ENCODE results near the gene SPIN1. TPM values are rescaled to one million over a fixed set of nuclear protein-coding genes. Genes with fewer than 3 reads are reported as not detected.
"Not testable (repeated sequence)": the region's sequence is repeated elsewhere in the genome, so short reads cannot be mapped to it uniquely, and the experiment has no call there.

SPIN1 gene
- polyA plus RNA-seq (2013, experiment 1 of 2; ENCODE audit: insufficient read length): 62.5 TPM
- polyA plus RNA-seq (2013, experiment 2 of 2; ENCODE audit: insufficient read length): 66.7 TPM

DNA sequence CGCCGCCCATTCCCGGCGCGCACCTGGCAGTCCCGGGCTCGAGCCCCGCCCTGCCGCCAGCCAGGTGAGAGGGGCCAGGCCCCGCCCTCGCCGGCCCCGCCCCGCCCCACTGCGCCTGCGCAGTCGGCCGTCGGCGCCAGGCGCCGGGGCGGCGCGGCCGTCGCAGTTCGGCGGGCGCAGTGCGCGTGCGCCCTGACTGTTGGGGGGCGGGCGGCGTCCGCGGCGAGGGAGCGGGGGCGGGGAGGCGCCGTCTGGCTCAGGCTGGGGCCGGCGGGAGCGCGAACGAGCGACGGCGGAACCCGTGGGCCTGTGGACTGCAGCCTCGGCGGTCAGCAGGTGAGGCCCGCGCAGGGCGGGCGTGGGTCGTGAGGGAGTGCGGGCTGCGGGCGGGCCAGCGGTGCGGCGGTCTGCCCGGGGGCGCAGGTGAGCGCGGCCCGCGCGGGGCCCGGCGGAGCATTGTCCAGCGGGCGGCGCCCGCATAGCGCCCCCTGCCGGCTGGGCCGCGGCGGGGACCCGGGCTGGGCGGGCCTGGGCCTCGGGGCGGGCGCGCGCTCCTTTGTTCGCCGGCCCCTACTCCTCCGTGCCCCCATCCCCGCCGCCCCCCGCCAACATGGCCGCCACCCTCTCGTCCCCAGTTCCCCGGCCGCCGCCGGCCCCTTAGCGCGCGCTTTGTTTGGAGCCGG is at the start of gene SPIN1:
Gene SPIN1 (plus strand): TSS at position 242 of the 683 bp plus-strand sequence. CDS start 38,096 bp downstream, outside the sequence.
- peak; percentile 84 for DNase-seq

DNA sequence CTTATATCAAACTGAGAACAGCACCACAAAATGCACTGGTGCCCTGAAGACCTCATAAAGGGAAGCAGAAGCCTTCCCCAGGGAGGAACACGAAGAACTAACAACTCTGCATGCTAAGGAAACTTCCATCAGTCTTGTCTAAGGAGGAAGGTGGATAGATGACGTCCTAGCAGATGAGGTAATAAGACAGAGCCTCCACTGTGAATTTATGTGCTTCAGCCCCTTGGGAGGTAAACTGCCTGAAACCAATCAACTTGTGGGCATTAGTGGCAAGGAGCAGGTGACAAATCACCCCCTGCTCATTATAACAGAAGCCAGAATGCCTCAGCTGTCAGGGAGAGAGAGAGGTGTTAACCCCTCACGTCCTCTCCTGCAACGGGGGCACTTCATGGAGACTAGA is 48.9 kb upstream of the SPIN1 start:
- DNase-seq: no peak

DNA sequence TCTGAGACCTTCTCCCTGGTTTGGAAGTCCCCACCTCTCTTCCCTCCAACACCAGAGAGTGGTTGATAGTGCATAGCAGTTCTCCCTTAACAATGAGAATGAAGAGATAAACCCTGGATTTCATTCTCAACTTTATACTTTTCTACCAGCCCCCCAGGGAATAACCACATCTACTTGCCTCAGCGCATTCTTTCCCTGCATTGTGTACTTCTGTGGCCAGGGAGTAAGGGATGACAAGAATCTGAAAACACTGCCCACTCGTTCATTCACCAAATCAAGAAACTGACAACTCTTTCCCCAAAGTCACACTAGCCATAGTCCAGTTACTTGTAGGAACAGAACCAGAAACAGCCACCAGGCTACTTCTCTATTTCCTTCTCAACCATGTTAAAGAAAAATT is 46.0 kb upstream of the SPIN1 start:
- DNase-seq: peak; percentile 30

DNA sequence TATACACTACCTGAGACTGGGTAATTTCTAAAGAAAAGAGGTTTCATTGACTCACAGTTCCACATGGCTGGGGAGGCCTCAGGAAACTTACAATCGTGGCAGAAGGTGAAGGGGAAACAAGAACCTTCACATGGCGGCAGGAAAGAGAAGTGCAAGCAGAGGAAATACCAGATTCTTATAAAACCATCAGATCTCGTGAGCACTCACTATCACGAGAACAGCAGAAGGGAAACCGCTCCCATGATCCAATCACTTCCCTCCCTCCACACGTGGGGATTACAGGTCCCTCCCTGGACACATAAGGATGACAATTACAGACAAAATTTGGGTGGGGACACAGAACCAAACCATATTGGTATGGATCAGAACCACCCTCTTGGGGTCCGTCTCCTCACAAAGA is 44.2 kb upstream of the SPIN1 start:
- DNase-seq: no peak

DNA sequence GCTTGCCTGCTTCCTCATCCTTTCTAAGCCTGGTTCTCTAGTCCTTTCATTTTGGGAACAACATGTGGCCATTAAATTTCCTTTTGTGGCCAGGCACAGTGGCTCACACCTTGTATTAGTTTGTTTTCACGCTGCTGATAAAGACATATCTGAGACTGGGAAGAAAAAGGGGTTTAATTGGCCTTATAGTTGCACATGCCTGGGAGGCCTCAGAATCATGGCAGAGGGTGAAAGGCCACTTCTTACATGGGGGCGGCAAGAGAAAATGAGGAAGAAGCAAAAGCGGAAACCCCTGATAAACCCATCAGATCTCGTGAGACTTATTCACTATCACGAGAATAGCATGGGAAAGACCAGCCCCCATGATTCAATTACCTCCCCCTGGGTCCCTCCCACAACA is 37.9 kb upstream of the SPIN1 start:
- not testable (repeated sequence) for DNase-seq

DNA sequence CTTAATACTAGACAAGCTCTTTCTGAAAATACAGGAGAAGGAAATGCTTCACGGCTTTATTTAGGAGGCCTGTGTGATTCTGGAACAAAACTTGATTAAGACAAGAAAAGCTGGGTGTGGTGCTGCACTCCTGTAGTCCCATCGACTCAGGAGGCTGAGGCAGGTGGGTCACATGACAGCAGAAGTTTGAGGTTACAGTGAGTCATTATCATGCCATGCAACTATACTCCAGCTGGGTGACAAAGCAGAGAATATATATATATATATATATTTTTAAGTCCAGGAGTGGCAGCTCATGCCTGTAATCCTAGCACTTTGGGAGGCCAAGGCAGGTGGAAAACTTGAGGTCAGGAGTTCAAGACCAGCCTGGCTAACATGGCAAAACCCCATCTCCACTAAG is 33.1 kb upstream of the SPIN1 start:
- DNase-seq: no peak

DNA sequence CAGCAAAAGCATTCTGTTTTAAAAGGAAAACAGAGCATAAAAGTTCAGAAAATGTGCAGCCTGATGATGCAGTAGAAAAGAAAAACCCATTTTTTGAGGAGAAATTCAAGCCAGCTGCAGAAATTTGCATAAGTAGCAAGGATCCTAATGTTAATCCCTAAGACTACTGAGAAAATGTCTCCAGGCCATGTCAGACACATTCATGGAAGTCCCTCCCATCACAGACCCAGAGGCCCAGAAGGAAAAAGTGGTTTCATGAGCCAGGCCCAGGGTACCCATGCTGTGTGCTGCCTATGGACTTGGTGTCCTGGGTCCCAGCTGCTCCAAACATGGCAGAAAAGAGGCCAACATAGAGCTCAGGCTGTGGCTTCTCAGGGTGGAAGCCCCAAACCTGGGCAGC is 31.0 kb upstream of the SPIN1 start:
- not testable (repeated sequence) for DNase-seq

DNA sequence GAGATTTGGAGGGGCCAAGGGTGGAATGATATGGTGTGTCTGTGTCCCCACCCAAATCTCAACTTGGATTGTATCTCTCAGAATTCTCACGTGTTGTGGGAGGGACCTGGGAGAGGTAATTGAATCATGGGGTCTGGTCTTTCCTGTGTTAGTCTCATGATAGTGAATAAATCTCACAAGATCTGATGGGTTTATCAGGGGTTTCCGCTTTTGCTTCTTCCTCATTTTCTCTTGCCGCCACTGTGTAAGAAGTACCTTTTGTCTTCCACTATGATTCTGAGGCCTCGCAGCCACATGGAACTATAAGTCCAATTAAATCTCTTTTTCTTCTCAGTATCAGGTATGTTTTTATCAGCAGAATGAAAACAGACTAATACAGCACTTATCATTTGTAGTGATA is 29.5 kb upstream of the SPIN1 start:
- no peak for DNase-seq

DNA sequence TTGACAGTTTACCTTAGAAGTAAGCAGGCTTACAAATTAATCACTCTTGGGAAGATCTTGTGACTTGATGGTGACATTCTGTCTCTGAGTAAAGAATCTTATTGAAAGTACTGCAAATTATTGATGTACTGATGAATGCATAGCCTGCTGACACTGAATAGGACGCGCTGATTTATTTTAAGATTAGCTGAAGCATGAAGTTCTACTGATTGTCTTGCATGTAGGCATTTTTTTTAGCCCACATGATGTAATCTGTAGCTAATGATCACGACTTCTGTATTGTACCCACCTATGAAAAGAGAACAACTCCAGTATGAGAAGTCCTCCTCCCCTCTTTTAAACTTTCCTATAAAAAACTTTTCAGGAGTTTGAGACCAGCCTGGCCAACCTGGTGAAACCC is 28.3 kb upstream of the SPIN1 start:
- no peak for DNase-seq

DNA sequence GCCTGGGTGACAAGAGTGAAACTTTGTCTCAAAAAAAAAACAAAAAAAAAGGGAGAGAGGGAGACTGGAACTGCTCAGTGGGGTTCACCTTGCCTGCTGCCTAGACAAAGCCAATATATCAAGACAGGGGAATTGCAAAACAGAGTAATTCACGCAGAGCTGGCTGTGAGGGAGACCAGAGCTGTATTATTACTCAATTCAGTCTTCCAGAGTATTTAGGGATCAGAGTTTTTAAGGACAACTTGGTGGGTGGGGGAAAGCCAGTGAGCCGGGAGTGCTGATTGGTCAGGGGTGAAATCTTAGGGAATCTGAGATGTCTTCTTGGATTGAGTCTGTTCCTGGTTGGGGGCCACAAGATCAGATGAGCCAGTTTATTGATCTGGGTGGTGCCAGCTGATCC is 25.6 kb upstream of the SPIN1 start:
- no peak for DNase-seq

DNA sequence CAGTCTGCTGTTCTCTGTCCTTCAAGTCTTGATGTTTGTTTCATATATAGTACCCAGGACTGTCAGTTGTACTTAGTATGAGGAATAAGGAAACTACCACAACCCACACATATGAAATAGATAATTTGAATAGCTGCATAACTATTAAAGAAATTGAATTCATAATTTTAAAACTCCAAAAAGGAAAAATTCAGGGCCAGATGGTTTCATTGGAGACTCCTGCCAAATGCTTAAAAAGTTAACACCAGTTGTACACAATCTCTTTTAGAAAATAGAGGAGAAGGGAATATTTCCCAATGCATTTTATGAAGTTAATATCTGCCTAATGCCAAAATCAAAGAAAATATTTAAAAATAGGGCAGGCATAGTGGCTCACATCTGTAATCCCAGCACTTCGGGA is 24.6 kb upstream of the SPIN1 start:
- no peak for DNase-seq

DNA sequence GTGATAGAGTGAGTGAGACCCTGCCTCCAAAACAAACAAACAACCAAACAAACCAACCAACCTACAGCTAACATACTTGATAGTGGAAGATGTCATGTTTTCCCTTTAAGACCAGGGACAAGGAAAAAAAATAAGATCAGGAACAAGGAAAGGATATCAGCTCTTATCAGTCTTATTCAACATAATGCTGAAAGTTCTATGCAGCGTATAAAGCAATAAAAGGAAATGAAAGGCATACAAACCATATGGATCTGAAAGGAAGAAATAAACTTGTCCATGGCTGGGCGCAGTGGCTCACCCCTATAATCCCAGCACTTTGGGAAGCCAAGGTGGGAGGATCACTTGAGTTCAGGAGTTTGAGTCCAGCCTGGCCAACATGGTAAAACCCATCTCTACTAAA is 23.5 kb upstream of the SPIN1 start:
- DNase-seq: no peak

DNA sequence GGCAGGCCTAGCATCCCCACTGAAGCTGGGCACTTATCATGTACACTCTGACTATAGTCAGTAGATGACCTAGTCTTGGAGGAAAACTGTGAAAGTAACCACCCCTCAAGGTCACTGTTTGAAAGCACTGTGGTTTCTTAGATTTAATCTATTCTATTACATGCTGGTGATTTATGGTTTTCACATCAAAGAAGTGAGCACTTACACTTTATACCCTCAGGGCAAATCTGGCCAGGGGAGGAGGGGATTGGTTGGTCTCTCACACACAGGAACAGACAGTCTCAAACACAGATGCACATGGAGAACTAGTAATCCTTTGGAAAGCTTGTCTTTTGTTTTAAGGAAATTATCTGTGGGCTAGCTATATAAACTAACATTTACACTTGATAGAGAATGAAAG is 17.9 kb upstream of the SPIN1 start:
- no peak for DNase-seq

DNA sequence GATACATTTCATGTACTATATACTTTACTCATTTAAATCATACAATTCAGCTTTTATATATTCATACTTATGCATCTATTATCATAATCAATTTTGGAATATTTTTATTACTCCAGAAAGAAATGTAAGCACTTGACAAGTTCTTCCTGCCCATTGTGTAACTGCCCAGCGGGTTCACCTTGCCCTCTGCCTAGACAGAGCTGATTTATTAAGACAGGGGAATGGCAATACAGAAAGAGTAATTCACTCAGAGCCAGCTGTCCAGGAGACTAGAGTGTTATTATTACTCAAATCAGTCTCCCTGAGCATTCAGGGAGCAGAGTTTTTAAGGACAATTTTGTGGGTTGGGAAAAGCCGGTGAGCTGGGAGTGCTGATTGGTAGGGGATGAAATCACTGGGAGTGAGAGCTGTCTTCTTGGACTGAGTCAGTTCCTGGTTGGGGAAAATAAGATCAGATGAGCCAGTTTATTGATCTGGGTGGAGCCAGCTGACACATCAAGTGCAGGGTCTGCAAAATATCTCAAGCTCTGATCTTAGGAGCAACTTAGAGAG is 16.1 kb upstream of the SPIN1 start:
- DNase-seq: no peak

DNA sequence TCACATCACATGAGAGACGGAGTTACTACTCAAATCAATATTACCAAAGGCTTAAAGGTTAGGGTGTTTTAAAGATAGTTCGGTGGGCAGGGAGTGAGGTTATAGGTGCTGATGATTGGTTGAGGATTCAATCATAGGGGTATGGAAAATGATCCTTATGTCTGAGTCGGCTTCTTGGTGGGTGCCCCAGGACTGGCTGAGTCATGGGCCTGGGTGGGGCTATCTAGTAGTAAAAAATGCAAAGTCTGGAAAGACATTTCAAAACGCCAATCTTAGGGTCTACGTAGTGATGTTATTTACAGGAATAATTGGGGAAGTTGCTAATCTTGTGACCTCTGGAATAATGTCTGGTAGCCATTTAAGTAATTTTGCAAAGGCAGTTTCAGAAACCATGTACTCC is 15.2 kb upstream of the SPIN1 start:
- no peak for DNase-seq

DNA sequence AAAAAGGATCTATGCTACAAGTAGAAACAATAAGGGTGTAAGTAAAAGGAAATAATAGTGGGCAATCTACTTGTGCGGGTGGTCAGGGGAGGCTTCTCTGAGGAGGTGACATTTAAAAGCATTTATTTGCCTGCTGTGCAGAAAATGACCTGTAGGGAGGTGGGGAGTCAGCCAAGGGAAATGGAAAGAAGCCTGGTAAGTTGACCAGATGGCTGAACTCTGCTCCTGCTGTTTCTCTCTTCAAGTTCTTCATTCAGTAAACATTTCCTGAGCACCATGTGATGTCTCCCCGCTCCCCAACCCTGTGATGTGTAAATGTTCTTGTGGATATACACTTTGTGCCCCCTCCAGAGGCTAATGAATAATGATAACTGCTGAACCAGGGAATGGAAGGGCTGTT is 9.9 kb upstream of the SPIN1 start:
- no peak for DNase-seq

DNA sequence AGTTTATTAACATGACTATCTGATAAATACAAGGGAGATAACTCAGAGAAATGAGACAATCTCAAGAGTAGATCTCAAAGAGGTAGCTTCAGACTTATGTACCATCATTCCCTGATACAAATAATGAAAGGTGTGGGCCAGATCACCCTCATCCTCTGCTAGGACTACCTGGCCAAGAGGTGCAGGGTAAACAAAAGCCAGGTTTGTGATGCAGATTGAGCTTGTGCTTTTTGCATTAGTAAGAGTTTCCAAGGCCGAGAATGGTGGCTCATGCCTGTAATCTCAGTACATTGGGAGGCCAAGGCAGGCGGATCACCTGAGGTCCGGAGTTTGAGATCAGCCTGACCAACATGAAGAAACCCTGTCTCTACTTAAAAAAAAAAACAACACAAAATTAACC is 8.9 kb upstream of the SPIN1 start:
- DNase-seq: no peak

DNA sequence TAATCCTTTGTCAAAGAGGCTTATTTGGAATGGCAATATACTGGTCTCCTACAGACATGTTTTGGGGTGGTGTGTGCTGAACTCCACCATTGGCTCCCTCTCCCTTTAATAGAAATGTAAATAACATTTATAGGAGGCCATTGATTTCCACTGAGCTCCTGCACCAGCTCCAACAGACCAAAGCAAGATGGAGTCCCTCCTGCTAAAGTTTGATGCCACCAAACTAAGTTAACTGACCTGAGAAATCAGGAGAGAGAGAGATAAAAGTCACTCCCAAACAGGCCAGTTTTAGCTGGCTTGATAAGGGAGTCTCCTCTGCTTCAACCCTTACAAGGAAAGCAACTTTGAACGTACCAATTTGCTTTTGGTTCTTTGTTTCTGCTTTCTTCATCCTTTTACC is 8.1 kb upstream of the SPIN1 start:
- no peak for DNase-seq

DNA sequence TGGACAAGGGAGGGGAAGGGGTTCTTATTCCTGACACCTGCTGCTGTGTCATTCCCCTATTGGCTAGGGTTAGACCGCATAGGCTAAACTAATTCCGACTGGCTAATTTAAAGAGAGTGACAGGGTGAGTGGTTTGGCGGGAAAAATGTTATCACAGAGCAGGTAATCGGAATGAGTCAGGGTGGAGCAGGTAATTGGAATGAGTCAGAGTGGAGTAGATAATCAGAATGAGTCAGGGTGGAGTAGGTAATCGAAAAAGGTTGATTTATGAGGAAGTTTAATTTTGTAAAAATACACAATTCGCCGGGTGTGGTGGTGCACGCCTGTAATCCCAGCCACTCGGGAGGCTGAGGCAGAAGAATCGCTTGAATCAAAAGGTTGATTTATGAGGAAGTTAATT is 6.9 kb upstream of the SPIN1 start:
- DNase-seq: not testable (repeated sequence)

DNA sequence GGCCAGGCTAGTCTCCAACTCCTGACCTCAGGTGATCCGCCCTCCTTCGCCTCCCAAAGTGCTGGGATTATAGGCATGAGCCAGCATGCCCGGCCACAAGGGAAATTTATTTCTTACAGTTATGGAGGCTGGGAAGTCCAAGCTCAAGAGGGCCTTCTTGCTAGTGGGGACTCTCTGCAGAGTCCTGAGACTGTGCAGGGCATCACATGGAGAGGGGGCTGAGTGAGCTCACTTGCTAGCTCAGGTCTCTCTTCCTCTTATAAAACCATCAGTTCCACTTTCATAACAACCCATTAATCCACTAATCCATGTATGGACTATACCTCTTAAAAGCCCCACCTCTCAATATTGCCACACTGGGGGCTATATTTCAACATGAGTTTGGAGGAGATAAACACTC is 5.1 kb upstream of the SPIN1 start:
- no peak for DNase-seq

DNA sequence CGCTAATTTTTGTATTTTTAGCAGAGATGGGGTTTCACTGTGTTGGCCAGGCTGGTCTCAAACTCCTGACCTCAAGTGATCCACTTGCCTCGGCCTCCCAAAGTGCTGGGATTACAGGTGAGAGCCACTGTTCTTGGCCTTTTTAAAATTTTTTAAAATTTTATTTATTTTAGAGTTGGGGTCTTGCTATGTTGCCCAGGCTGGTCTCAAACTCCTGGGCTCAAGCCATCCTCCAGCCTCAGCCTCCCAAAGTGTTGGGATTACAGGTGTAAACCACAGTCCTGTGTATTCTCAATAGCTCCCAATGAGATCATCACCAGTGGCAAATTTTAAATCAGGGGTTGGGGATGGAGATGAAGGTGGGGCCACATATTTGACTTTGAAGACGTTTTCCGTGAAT is 2.1 kb upstream of the SPIN1 start:
- not testable (repeated sequence) for DNase-seq

DNA sequence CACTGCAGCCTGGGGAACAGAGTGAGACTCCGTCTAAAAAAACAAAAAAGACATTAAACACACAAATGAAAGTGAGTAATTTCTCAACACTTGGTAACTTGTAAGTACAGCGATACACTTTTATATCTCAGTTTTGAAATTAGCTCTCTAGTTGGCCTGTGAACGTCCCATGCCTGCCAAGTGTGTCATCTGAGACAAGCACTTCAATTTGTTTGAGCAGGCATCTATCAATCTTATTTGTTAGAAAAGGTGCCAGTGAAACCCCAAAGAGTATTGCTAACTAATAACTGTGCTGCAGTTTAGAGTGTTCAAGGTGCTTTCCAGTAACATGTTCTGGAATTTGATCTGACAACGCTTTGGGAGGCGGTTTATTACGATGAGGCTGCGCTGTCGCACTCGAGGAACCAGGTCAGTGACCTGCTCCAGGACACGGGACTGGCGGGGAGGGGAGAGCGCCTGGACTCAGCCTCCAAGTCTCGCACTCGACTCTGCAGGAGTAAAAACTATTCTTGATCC is 1.1 kb upstream of the SPIN1 start:
- DNase-seq: no peak

DNA sequence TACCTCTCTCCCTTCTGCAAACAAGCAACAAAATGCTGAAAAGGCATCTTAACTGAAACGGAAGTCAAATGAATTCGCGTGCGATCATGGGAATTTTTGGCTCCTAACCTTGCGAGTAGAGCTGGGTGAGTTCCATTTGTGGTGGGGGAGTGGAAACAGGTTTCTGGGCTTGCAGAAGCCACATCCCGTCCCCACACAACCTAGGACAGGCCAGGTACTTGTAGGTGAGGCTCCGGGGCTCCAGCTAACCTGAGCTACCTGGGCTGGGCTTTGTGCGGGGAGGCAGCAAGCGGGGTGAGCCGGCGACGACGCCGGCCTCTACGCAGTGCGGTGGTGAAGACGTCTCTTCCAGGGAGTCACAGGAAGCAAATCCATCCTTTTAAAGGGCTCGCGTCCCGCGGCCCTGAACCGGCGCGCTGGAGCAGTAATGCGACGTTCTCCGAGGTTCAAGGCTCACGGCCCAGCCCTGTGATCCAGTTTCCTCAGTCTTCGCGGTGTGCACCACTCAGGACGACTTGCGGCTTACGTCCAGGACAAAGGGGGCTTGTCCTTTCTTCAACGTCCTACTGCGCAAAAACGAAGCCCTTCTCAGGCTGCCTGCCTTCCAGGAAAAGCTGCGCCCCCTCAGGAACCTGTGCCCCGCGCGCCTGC is 567 bp upstream of the SPIN1 start:
- DNase-seq: peak; percentile 38
